ENCODE data around the gene ALOX12B.

DNA sequence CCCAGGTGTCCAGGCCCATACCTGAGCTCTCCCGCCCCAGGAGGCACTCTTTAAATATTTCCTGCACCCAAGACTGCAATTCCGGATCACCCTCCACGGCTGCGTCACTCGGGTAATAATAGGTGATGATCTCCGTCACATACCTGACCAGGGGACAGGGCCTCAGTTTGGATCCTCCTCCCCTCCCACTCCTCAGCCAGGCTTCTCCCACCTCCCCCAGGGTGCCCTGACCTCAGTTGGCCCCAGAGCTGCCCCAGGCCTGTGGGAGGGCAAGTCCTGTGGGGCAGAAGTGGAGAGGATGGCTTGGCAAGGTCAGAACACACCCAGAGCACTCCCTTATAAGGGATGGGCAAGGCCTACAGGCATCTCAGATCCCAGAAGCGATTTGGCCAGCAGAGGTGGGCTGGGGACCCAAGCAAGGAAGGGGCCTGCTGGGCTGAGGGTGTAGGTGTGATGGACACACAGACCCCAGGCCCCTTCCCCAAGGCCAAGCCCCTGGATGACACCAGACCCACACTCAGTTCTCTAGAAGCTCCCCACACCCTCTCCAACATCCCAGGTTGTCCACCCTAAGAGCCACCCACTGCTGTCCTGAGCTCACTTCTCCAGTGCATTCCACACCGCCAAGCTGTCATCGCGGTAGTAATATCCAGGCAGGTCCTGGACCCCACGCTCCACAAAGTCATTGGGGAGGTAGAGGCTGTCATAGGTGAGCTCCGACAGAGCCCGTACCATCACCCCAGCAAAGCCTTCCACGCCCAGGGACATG is 11.8 kb downstream of the ALOX12B start:
- TF ChIP-seq, protein P1, sequence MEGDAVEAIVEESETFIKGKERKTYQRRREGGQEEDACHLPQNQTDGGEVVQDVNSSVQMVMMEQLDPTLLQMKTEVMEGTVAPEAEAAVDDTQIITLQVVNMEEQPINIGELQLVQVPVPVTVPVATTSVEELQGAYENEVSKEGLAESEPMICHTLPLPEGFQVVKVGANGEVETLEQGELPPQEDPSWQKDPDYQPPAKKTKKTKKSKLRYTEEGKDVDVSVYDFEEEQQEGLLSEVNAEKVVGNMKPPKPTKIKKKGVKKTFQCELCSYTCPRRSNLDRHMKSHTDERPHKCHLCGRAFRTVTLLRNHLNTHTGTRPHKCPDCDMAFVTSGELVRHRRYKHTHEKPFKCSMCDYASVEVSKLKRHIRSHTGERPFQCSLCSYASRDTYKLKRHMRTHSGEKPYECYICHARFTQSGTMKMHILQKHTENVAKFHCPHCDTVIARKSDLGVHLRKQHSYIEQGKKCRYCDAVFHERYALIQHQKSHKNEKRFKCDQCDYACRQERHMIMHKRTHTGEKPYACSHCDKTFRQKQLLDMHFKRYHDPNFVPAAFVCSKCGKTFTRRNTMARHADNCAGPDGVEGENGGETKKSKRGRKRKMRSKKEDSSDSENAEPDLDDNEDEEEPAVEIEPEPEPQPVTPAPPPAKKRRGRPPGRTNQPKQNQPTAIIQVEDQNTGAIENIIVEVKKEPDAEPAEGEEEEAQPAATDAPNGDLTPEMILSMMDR (IDR thresholded peaks at IDR 0.05): no peak
- no peak for TF ChIP-seq EP300 (IDR thresholded peaks at IDR 0.05)
- TF ChIP-seq POLR2A (IDR thresholded peaks at IDR 0.05): no peak
- no peak for TF ChIP-seq POLR2AphosphoS5 (IDR thresholded peaks at IDR 0.05)
